Measurements from ENCODE around the gene CCDC107. TPM values are rescaled to one million over a fixed set of nuclear protein-coding genes. Genes with fewer than 3 reads are reported as not detected.

Gene CCDC107
- total RNA-seq, 2 donors from 2014 or later: 10.6 to 15.3 TPM

DNA sequence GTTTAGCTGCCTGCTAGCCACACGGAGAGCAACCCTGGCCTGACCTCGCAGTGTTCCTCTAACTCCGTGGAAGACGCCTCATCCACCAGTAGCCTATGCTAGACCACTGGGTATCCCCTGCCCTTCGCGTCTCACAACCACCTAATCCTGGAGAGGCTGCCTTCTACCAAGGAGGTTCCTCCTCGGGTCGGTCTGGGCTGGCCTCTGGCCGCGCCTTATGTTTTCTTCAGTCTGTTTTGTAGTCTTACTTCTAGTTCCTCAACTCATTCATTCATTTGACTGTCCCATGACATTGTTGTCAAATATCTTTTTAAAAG lies 33.2 kb downstream of the CCDC107 start:
- Mint-ChIP-seq H3K27ac (peak overlapping the region; percentile 84), H3K4me1 (peaks cover 28% of the 10 kb centered on the region), H3K4me3 (peak overlapping the region; percentile 85), H3K9me3 (no peaks in the 10 kb centered on the region), H3K36me3 (ENCODE audit: low read depth) (peaks cover 19% of the 10 kb centered on the region), H3K27me3 (ENCODE audit: insufficient read depth) (no peaks in the 10 kb centered on the region)
- WGBS, 2 experiments (ENCODE audit: insufficient coverage in 1 of 2, insufficient read length in 1 of 2): 25 to 32% methylated on average over 9 to 10 of the region's 10 CpGs
- Histone ChIP-seq H3K27ac (ENCODE audit: low read depth, low read length) (peak overlapping the region; percentile 58), H3K9ac (ENCODE audit: extremely low read depth, low read length, poor library complexity, severe bottlenecking) (peak overlapping the region; percentile 28), H3K9me3 (ENCODE audit: control insufficient read depth, low read length) (no peaks in the 10 kb centered on the region), H3K4me1 (ENCODE audit: control insufficient read depth, insufficient read depth, low read length) (peaks cover 10% of the 10 kb centered on the region), H3K27me3 (ENCODE audit: control insufficient read depth, insufficient read depth, low read length, poor library complexity, severe bottlenecking) (no peaks in the 10 kb centered on the region), H3K4me3 (ENCODE audit: low read length) (peak overlapping the region; percentile 96), H3K36me3 (ENCODE audit: control insufficient read depth, insufficient read depth, low read length) (peaks cover 26% of the 10 kb centered on the region)
- TF ChIP-seq, protein P1, sequence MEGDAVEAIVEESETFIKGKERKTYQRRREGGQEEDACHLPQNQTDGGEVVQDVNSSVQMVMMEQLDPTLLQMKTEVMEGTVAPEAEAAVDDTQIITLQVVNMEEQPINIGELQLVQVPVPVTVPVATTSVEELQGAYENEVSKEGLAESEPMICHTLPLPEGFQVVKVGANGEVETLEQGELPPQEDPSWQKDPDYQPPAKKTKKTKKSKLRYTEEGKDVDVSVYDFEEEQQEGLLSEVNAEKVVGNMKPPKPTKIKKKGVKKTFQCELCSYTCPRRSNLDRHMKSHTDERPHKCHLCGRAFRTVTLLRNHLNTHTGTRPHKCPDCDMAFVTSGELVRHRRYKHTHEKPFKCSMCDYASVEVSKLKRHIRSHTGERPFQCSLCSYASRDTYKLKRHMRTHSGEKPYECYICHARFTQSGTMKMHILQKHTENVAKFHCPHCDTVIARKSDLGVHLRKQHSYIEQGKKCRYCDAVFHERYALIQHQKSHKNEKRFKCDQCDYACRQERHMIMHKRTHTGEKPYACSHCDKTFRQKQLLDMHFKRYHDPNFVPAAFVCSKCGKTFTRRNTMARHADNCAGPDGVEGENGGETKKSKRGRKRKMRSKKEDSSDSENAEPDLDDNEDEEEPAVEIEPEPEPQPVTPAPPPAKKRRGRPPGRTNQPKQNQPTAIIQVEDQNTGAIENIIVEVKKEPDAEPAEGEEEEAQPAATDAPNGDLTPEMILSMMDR (conservative IDR thresholded peaks at IDR 0.05): no peak
- DNase-seq: no peak

DNA sequence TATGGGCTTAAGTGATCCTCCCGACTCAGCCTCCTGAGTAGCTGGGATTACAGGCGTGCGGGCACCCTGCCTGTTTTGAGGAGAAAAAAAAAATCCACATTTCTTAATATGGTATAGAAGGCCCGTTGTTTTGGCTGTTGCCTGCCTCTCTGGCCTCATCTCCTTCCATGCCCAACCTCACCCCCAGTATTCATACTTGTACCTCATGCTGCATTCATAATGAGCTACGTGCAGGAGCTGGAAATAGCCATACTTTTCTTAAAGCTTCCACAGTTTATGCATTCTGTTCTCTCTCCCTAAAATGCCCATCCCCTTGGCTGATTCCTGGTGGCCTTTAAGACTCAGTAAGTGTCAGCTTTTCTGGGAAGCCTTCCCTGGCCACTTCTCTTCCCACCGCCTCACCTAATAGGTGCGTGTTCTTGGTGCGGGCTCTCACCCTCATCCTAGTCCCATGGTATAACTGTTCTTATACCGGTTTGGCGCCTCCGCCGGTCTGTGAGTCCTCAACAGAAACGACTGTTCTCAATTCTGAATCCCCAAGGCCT lies 33.7 kb downstream of the CCDC107 start:
- H3K4me1 Mint-ChIP-seq: peaks cover 26% of the 10 kb centered on the region
- Histone ChIP-seq H3K4me1 (ENCODE audit: control insufficient read depth, insufficient read depth, low read length) (peaks cover 10% of the 10 kb centered on the region), H3K27me3 (ENCODE audit: control insufficient read depth, insufficient read depth, low read length, poor library complexity, severe bottlenecking) (no peaks in the 10 kb centered on the region), H3K9ac (ENCODE audit: extremely low read depth, low read length, poor library complexity, severe bottlenecking) (no peak overlapping the region), H3K4me3 (ENCODE audit: low read length) (peak overlapping the region; percentile 96), H3K36me3 (ENCODE audit: control insufficient read depth, insufficient read depth, low read length) (peaks cover 30% of the 10 kb centered on the region), H3K27ac (ENCODE audit: low read depth, low read length) (no peak overlapping the region), H3K9me3 (ENCODE audit: control insufficient read depth, low read length) (no peaks in the 10 kb centered on the region)
- DNase-seq: peak; percentile 66
- no peaks in the 10 kb centered on the region for H3K27me3 Mint-ChIP-seq (ENCODE audit: insufficient read depth)
- TF ChIP-seq, protein P1 (conservative IDR thresholded peaks at IDR 0.05): peak; percentile 44
- no peak overlapping the region for H3K27ac Mint-ChIP-seq
- H3K4me3 Mint-ChIP-seq: peak overlapping the region; percentile 85
- WGBS, 2 experiments (ENCODE audit: insufficient coverage in 1 of 2, insufficient read length in 1 of 2): 76 to 77% methylated on average over 11 to 13 of the region's 13 CpGs
- no peaks in the 10 kb centered on the region for H3K9me3 Mint-ChIP-seq
- H3K36me3 Mint-ChIP-seq (ENCODE audit: low read depth): peaks cover 19% of the 10 kb centered on the region

DNA sequence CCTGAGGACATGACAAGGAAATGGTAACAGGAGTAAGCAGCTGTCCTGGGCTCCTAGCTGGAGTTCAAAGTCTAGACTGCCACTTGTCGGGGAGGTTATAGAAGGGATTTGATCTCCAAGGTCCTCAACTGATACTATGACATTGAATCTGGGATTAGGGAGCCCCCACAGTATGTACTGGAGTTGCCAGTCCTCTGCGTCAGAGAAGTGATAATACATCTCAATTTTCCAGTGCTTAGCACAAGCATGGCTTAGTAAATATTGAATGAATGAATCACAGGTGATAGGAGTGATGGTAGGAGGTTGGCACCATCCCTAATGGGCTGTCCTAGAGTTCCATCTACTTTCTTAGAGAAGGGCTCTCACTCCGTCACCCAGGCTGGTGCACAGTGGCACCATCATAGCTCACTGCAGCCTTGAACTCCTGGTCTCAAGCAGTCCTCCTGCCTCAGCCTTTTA lies 37.9 kb downstream of the CCDC107 start:
- H3K27ac Mint-ChIP-seq: no peak overlapping the region
- H3K27ac ChIP-seq (ENCODE audit: low read depth, low read length): no peak overlapping the region

More for the DNA sequence above, 37.9 kb downstream of the CCDC107 start:
- Histone ChIP-seq H3K27me3 (ENCODE audit: control insufficient read depth, insufficient read depth, low read length, poor library complexity, severe bottlenecking) (no peaks in the 10 kb centered on the region), H3K9ac (ENCODE audit: extremely low read depth, low read length, poor library complexity, severe bottlenecking) (no peak overlapping the region), H3K4me1 (ENCODE audit: control insufficient read depth, insufficient read depth, low read length) (no peaks in the 10 kb centered on the region), H3K9me3 (ENCODE audit: control insufficient read depth, low read length) (no peaks in the 10 kb centered on the region), H3K36me3 (ENCODE audit: control insufficient read depth, insufficient read depth, low read length) (peaks cover 55% of the 10 kb centered on the region), H3K4me3 (ENCODE audit: low read length) (no peak overlapping the region)
- 96 to 100% methylated on average over 3 of the region's 3 CpGs for WGBS, 2 experiments (ENCODE audit: insufficient coverage in 1 of 2, insufficient read length in 1 of 2)
- no peaks in the 10 kb centered on the region for H3K27me3 Mint-ChIP-seq (ENCODE audit: insufficient read depth)
- TF ChIP-seq, protein P1 (conservative IDR thresholded peaks at IDR 0.05): no peak
- no peaks in the 10 kb centered on the region for H3K9me3 Mint-ChIP-seq
- H3K4me1 Mint-ChIP-seq: peaks cover 5% of the 10 kb centered on the region
- no peak overlapping the region for H3K4me3 Mint-ChIP-seq
- peaks cover 24% of the 10 kb centered on the region for H3K36me3 Mint-ChIP-seq (ENCODE audit: low read depth)
- no peak for DNase-seq
